ENCODE measurements around the gene OAS2. TPM values are rescaled to one million over a fixed set of nuclear protein-coding genes. Genes with fewer than 3 reads are reported as not detected.

The OAS2 gene
- total RNA-seq, 1 experiment from 2014 or later = 5.8 TPM

- TF ChIP-seq CTCF (conservative IDR thresholded peaks at IDR 0.05; ENCODE audit: low read depth, low read length) (no peak), EZH2phosphoT487 (IDR thresholded peaks at IDR 0.05; ENCODE audit: borderline replicate concordance, low read length) (no peak), EZH2 (IDR thresholded peaks at IDR 0.05; ENCODE audit: low read length, unreplicated experiment) (no peak)
- no peak for ATAC-seq
- Histone ChIP-seq H3F3A (ENCODE audit: low read length, unreplicated experiment) (no peaks in the 10 kb centered on the region), H4K20me1 (ENCODE audit: low read length) (no peaks in the 10 kb centered on the region), H3K4me2 (ENCODE audit: low read length) (no peak overlapping the region), H3K27me3 (ENCODE audit: low read length) (no peaks in the 10 kb centered on the region), H3K4me1 (ENCODE audit: insufficient read depth, low read length) (no peaks in the 10 kb centered on the region), H3K9me3 (ENCODE audit: low read length) (no peaks in the 10 kb centered on the region), H3K9me2 (replicated peaks; ENCODE audit: low read length) (no peaks in the 10 kb centered on the region), H3K9ac (ENCODE audit: low read length) (no peak overlapping the region), H3K36me3 (ENCODE audit: low read depth, low read length) (peaks cover 11% of the 10 kb centered on the region; the same call in 1 of the 2 replicates), H3K79me2 (ENCODE audit: low read length) (no peaks in the 10 kb centered on the region), H3K4me3 (ENCODE audit: low read length) (no peak overlapping the region), H3K27ac (ENCODE audit: low read length) (no peak overlapping the region), H2AFZ (ENCODE audit: low read length) (no peak overlapping the region)
- ChIA-PET CTCF (no interaction called here), POLR2A (ENCODE audit: unreplicated experiment) (no interaction called here)
- BruUV-seq (replicated peaks) = no TSS peak
- DNase-seq = no peak
- intact Hi-C loops (cut with micrococcal nuclease) = no loop called here
These were observed 11.0 kb upstream of the OAS2 start for GRCh38 chr12:112967306-112967705.

GRCh38 chr12:112967858-112968257, 10.5 kb upstream of the OAS2 start:
- Histone ChIP-seq H3K9me3 (ENCODE audit: low read length) (no peaks in the 10 kb centered on the region), H3K4me1 (ENCODE audit: insufficient read depth, low read length) (no peaks in the 10 kb centered on the region), H3F3A (ENCODE audit: low read length, unreplicated experiment) (no peaks in the 10 kb centered on the region), H3K9me2 (replicated peaks; ENCODE audit: low read length) (no peaks in the 10 kb centered on the region), H3K4me3 (ENCODE audit: low read length) (no peak overlapping the region), H3K9ac (ENCODE audit: low read length) (no peak overlapping the region), H3K4me2 (ENCODE audit: low read length) (no peak overlapping the region), H3K27me3 (ENCODE audit: low read length) (no peaks in the 10 kb centered on the region), H3K36me3 (ENCODE audit: low read depth, low read length) (peaks cover 8% of the 10 kb centered on the region; the same call in 1 of the 2 replicates), H2AFZ (ENCODE audit: low read length) (no peak overlapping the region), H3K27ac (ENCODE audit: low read length) (no peak overlapping the region), H3K79me2 (ENCODE audit: low read length) (no peaks in the 10 kb centered on the region), H4K20me1 (ENCODE audit: low read length) (no peaks in the 10 kb centered on the region)
- TF ChIP-seq EZH2 (IDR thresholded peaks at IDR 0.05; ENCODE audit: low read length, unreplicated experiment) (no peak), CTCF (conservative IDR thresholded peaks at IDR 0.05; ENCODE audit: low read depth, low read length) (no peak), EZH2phosphoT487 (IDR thresholded peaks at IDR 0.05; ENCODE audit: borderline replicate concordance, low read length) (no peak)
- no peak for DNase-seq
- CTCF ChIA-PET = no interaction called here
- POLR2A ChIA-PET (ENCODE audit: unreplicated experiment) = no interaction called here
- intact Hi-C loops (cut with micrococcal nuclease) = no loop called here
- ATAC-seq = no peak
- no TSS peak for BruUV-seq (replicated peaks)

- TF ChIP-seq EZH2phosphoT487 (IDR thresholded peaks at IDR 0.05; ENCODE audit: borderline replicate concordance, low read length) = no peak
- TF ChIP-seq CTCF (conservative IDR thresholded peaks at IDR 0.05; ENCODE audit: low read depth, low read length) = no peak
- no peak for TF ChIP-seq EZH2 (IDR thresholded peaks at IDR 0.05; ENCODE audit: low read length, unreplicated experiment)
- POLR2A ChIA-PET (ENCODE audit: unreplicated experiment) = no interaction called here
- intact Hi-C loops (cut with micrococcal nuclease) = no loop called here
These were observed 8.6 kb upstream of the OAS2 start for GRCh38 chr12:112969547-112970306.

More at GRCh38 chr12:112969547-112970306, 8.6 kb upstream of the OAS2 start:
- Histone ChIP-seq H3K9ac (ENCODE audit: low read length) (no peak overlapping the region), H3K79me2 (ENCODE audit: low read length) (no peaks in the 10 kb centered on the region), H3K27me3 (ENCODE audit: low read length) (no peaks in the 10 kb centered on the region), H4K20me1 (ENCODE audit: low read length) (no peaks in the 10 kb centered on the region), H3F3A (ENCODE audit: low read length, unreplicated experiment) (no peaks in the 10 kb centered on the region), H3K9me3 (ENCODE audit: low read length) (no peaks in the 10 kb centered on the region), H3K4me3 (ENCODE audit: low read length) (no peak overlapping the region), H3K36me3 (ENCODE audit: low read depth, low read length) (peaks cover 4% of the 10 kb centered on the region; the same call in 1 of the 2 replicates), H3K4me1 (ENCODE audit: insufficient read depth, low read length) (no peaks in the 10 kb centered on the region), H3K9me2 (replicated peaks; ENCODE audit: low read length) (no peaks in the 10 kb centered on the region), H3K27ac (ENCODE audit: low read length) (no peak overlapping the region), H3K4me2 (ENCODE audit: low read length) (no peak overlapping the region), H2AFZ (ENCODE audit: low read length) (no peak overlapping the region)
- BruUV-seq (replicated peaks) = no TSS peak
- DNase-seq (no peak), ATAC-seq (no peak)
- CTCF ChIA-PET = no interaction called here
